HepG2 (cell line): ENCODE data around the gene ZC3H12A. TPM values are rescaled to one million over a fixed set of nuclear protein-coding genes. Genes with fewer than 3 reads are reported as not detected.

Source experiments
- CREB1 ChIP-seq, 2 experiments: fragments of 450-650 bp in 1 of 2; IDR thresholded peaks; 2 replicates each; pipeline ENCODE4 v1.6.1; 2016 to 2017; ENCODE audit warnings: control low read depth in 1 of 2, mild to moderate bottlenecking in 1 of 2, missing compliant biosample characterization in 1 of 2, missing genetic modification characterization in 1 of 2
- DR1 ChIP-seq: sonication (generic); formaldehyde crosslinking; IDR thresholded peaks from 2 replicates; pipeline ENCODE4 v1.8.0; 2021; ENCODE audit warnings: mild to moderate bottlenecking, missing genetic modification reagents, inconsistent platforms
- FOXK2 ChIP-seq: fragments of 450-650 bp; IDR thresholded peaks from 2 replicates; pipeline ENCODE4 v1.6.1; 2016
- GATAD2A ChIP-seq: IDR thresholded peaks from 2 replicates; pipeline ENCODE4 v1.6.1; 2016
- HMG20A ChIP-seq: IDR thresholded peaks from 2 replicates; pipeline ENCODE4 v1.6.1; 2016; ENCODE audit warnings: borderline replicate concordance
- HMG20B ChIP-seq: conservative IDR thresholded peaks from 2 replicates; pipeline ENCODE4 v1.6.1; 2016; ENCODE audit warnings: missing genetic modification reagents, missing compliant biosample characterization
- KLF13 ChIP-seq: sonication (generic); formaldehyde crosslinking; IDR thresholded peaks from 2 replicates; pipeline ENCODE4 v1.4.0; 2020; ENCODE audit warnings: mild to moderate bottlenecking, missing genetic modification reagents
- POGZ ChIP-seq: sonication (generic); formaldehyde crosslinking; IDR thresholded peaks from 2 replicates; pipeline ENCODE4 v1.4.0; 2020; ENCODE audit warnings: mild to moderate bottlenecking, missing genetic modification reagents
- RAD21 ChIP-seq: fragments of 450-650 bp; formaldehyde crosslinking; IDR thresholded peaks from 2 replicates; pipeline ENCODE4 v1.5.0; 2020; ENCODE audit warnings: mild to moderate bottlenecking
- RFXAP ChIP-seq: sonication (generic); formaldehyde crosslinking; IDR thresholded peaks from 2 replicates; pipeline ENCODE4 v1.4.0; 2020; ENCODE audit warnings: missing genetic modification reagents, borderline replicate concordance
- RORA ChIP-seq: sonication (generic); formaldehyde crosslinking; IDR thresholded peaks from 2 replicates; pipeline ENCODE4 v1.5.0; 2020; ENCODE audit warnings: mild to moderate bottlenecking, missing genetic modification reagents, moderate library complexity
- SIX4 ChIP-seq: sonication (generic); formaldehyde crosslinking; IDR thresholded peaks from 2 replicates; pipeline ENCODE4 v1.4.0; 2020; ENCODE audit warnings: missing genetic modification reagents
- SMAD3 ChIP-seq: sonication (generic); formaldehyde crosslinking; IDR thresholded peaks from 2 replicates; pipeline ENCODE4 v1.4.0; 2020; ENCODE audit warnings: missing genetic modification reagents
- TEAD3 ChIP-seq: optimal IDR thresholded peaks from 2 replicates; pipeline ENCODE3; 2016; ENCODE audit warnings: borderline replicate concordance
- ZBTB38 ChIP-seq: sonication (generic); formaldehyde crosslinking; IDR thresholded peaks from 2 replicates; pipeline ENCODE4 v1.5.1; 2020; ENCODE audit warnings: mild to moderate bottlenecking, missing genetic modification reagents
- ZEB1 ChIP-seq: IDR thresholded peaks from 2 replicates; pipeline ENCODE4 v1.6.1; 2012; ENCODE audit warnings: mild to moderate bottlenecking, low read depth, inconsistent platforms; ENCODE audit not compliant: insufficient replicate concordance
- ZNF430 ChIP-seq: sonication (generic); formaldehyde crosslinking; IDR thresholded peaks from 2 replicates; pipeline ENCODE4 v1.9.0; 2021; ENCODE audit warnings: mild to moderate bottlenecking, missing genetic modification reagents
- ZNF552 ChIP-seq: sonication (generic); formaldehyde crosslinking; IDR thresholded peaks from 2 replicates; pipeline ENCODE4 v1.9.0; 2022; ENCODE audit warnings: missing genetic modification reagents, mild to moderate bottlenecking, borderline replicate concordance
- ZNF703 ChIP-seq: sonication (generic); formaldehyde crosslinking; IDR thresholded peaks from 2 replicates; pipeline ENCODE4 v1.5.1; 2020; ENCODE audit warnings: missing genetic modification reagents, mild to moderate bottlenecking, moderate library complexity, borderline replicate concordance
- polyA plus RNA-seq, 8 experiments: library from polyadenylated mRNA; depleted of rRNA in 3 of 8; stranded (reverse) in 7 of 8; unstranded in 1 of 8; fragments of >200 nt; fragmentation: Illumina TruSeq in 4 of 8; extraction: Trizol in 4 of 8; gene quantifications; 2 replicates each; pipeline versions ENCODE4 v1.2.1 to v1.2.3, GENCODE V29; 2011 to 2016; ENCODE audit warnings: low read depth in 4 of 8, missing spikeins in 1 of 8, mixed read lengths in 1 of 8; ENCODE audit not compliant: insufficient read depth in 1 of 8
- total RNA-seq, 5 experiments: library from RNA; depleted of rRNA; stranded (reverse); fragments of >200 nt; fragmentation: Illumina TruSeq; extraction: Trizol; gene quantifications; 2 replicates each; pipeline ENCODE4 v1.2.3, GENCODE V29; 2016; ENCODE audit warnings: low read depth in 1 of 5
- TF ChIP-seq, protein P1 (sequence below): sonication (generic); formaldehyde crosslinking; IDR thresholded peaks from 2 replicates; pipeline ENCODE4 v1.4.0; 2020; ENCODE audit warnings: missing genetic modification reagents
- TF ChIP-seq, protein P2 (sequence below): sonication (generic); formaldehyde crosslinking; conservative IDR thresholded peaks from 2 replicates; pipeline ENCODE4 v1.4.0; 2020; ENCODE audit warnings: mild to moderate bottlenecking, missing genetic modification reagents, moderate library complexity
- TF ChIP-seq, protein P3 (sequence below): sonication (generic); formaldehyde crosslinking; IDR thresholded peaks from 2 replicates; pipeline ENCODE4 v1.5.1; 2020; ENCODE audit warnings: mild to moderate bottlenecking, missing genetic modification reagents, moderate library complexity
- TF ChIP-seq, protein P4 (sequence below), 2 experiments: sonication (generic) in 1 of 2; formaldehyde crosslinking in 1 of 2; IDR thresholded peaks; 2 replicates each; pipeline versions ENCODE4 v1.4.0 to v1.6.1; 2018 to 2020; ENCODE audit warnings: missing genetic modification reagents in 2 of 2, borderline replicate concordance in 1 of 2, low read depth in 1 of 2, mild to moderate bottlenecking in 1 of 2, missing biosample characterization in 1 of 2

Gene ZC3H12A
- total and polyA plus RNA-seq, 2 of the 13 experiments (the other 11 are each of a cell fraction or from before 2014, with no cell fraction given), result 6.8 to 13.3 TPM

DNA sequence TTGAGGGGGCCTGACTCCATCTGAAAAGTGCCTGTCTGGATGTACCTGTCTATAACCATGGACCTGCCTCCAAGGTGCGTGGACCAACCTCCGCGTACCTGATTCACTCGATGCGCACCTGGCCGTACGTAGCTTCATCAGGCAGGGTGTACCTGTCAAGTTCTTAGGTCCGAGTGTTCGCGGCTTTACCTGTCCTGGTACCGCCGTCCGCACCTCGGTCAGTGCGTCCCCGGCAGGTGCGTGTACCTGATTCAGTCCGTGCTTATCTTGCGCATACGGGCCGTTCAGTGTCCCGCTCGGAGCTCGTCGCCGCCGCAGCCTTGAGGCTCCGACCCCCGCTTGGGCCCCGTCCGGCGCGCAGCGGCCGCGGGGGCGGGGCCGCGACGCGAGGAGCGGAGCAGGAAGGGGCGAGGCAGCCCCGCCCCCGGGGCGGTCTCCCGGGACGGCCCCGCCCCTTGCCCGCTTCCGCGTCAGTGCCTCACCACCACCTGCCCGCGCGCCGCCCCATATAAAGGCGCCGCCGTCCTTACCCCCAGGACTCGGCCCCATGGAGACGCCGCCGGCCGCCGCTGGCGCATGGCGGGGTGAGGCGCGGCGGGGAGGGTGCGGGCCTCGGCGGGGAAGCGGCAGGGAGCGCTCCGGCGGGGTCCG lies at the start of gene ZC3H12A (continued):
- 0 out of 2 replicates have a peak, but pooled peaks have one; percentile 41 for TF ChIP-seq KLF13 (CRISPR knock-in tag)
- no peak for TF ChIP-seq FOXK2
- TF ChIP-seq ZBTB38 (CRISPR knock-in tag), result peak; percentile 63; the same call in 1 of the 2 replicates
- TF ChIP-seq, protein P1, sequence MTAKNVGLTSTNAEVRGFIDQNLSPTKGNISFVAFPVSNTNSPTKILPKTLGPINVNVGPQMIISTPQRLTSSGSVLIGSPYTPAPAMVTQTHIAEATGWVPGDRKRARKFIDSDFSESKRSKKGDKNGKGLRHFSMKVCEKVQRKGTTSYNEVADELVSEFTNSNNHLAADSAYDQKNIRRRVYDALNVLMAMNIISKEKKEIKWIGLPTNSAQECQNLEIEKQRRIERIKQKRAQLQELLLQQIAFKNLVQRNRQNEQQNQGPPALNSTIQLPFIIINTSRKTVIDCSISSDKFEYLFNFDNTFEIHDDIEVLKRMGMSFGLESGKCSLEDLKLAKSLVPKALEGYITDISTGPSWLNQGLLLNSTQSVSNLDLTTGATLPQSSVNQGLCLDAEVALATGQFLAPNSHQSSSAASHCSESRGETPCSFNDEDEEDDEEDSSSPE (CRISPR knock-in tag), result peak; percentile 45; the same call in 1 of the 2 replicates
- TF ChIP-seq RAD21, result peak; percentile 23; the same call in 1 of the 2 replicates
- TF ChIP-seq, protein P2, sequence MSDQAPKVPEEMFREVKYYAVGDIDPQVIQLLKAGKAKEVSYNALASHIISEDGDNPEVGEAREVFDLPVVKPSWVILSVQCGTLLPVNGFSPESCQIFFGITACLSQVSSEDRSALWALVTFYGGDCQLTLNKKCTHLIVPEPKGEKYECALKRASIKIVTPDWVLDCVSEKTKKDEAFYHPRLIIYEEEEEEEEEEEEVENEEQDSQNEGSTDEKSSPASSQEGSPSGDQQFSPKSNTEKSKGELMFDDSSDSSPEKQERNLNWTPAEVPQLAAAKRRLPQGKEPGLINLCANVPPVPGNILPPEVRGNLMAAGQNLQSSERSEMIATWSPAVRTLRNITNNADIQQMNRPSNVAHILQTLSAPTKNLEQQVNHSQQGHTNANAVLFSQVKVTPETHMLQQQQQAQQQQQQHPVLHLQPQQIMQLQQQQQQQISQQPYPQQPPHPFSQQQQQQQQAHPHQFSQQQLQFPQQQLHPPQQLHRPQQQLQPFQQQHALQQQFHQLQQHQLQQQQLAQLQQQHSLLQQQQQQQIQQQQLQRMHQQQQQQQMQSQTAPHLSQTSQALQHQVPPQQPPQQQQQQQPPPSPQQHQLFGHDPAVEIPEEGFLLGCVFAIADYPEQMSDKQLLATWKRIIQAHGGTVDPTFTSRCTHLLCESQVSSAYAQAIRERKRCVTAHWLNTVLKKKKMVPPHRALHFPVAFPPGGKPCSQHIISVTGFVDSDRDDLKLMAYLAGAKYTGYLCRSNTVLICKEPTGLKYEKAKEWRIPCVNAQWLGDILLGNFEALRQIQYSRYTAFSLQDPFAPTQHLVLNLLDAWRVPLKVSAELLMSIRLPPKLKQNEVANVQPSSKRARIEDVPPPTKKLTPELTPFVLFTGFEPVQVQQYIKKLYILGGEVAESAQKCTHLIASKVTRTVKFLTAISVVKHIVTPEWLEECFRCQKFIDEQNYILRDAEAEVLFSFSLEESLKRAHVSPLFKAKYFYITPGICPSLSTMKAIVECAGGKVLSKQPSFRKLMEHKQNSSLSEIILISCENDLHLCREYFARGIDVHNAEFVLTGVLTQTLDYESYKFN (CRISPR knock-in tag), result no peak; the same call in 1 of the 2 replicates
- TF ChIP-seq TEAD3 (CRISPR knock-in tag), result no peak
- peak; percentile 61; the same call in 1 of the 2 replicates for TF ChIP-seq ZNF430 (CRISPR knock-in tag)
- TF ChIP-seq, protein P3, sequence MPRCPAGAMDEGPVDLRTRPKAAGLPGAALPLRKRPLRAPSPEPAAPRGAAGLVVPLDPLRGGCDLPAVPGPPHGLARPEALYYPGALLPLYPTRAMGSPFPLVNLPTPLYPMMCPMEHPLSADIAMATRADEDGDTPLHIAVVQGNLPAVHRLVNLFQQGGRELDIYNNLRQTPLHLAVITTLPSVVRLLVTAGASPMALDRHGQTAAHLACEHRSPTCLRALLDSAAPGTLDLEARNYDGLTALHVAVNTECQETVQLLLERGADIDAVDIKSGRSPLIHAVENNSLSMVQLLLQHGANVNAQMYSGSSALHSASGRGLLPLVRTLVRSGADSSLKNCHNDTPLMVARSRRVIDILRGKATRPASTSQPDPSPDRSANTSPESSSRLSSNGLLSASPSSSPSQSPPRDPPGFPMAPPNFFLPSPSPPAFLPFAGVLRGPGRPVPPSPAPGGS (CRISPR knock-in tag), result peak; percentile 32; the same call in 1 of the 2 replicates
- TF ChIP-seq RORA (CRISPR knock-in tag), result no peak
- TF ChIP-seq DR1 (CRISPR knock-in tag), result peak; percentile 84
- no peak for TF ChIP-seq RFXAP (CRISPR knock-in tag)
- TF ChIP-seq ZNF703 (CRISPR knock-in tag), result no peak
- 0 out of 2 replicates have a peak, but pooled peaks have one; percentile 18 for TF ChIP-seq SIX4 (CRISPR knock-in tag)
- TF ChIP-seq CREB1 (IDR thresholded peaks at IDR 0.05), result peak; percentile 23; the same call in 1 of the 2 replicates
- peak; percentile 14; the same call in 1 of the 2 replicates for TF ChIP-seq CREB1 (CRISPR knock-in tag; IDR thresholded peaks at IDR 0.05)
- peak; percentile 85 for TF ChIP-seq ZEB1
- TF ChIP-seq ZNF552, result no peak
- TF ChIP-seq SMAD3 (CRISPR knock-in tag), result no peak
- no peak for TF ChIP-seq GATAD2A
- 0 out of 2 replicates have a peak, but pooled peaks have one; percentile 15 for TF ChIP-seq POGZ (CRISPR knock-in tag)
- TF ChIP-seq, protein P4, sequence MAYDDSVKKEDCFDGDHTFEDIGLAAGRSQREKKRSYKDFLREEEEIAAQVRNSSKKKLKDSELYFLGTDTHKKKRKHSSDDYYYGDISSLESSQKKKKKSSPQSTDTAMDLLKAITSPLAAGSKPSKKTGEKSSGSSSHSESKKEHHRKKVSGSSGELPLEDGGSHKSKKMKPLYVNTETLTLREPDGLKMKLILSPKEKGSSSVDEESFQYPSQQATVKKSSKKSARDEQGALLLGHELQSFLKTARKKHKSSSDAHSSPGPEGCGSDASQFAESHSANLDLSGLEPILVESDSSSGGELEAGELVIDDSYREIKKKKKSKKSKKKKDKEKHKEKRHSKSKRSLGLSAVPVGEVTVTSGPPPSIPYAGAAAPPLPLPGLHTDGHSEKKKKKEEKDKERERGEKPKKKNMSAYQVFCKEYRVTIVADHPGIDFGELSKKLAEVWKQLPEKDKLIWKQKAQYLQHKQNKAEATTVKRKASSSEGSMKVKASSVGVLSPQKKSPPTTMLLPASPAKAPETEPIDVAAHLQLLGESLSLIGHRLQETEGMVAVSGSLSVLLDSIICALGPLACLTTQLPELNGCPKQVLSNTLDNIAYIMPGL (CRISPR knock-in tag; IDR thresholded peaks at IDR 0.05; ENCODE audit: borderline replicate concordance in 1 of 2, low read depth in 1 of 2), result peak in 1 of 2 experiments; percentile 32; a peak in 1 of 4 replicates
- 0 out of 2 replicates have a peak, but pooled peaks have one; percentile 28 for TF ChIP-seq HMG20B
- TF ChIP-seq HMG20A (CRISPR knock-in tag), result no peak
